ENCODE measurements around the gene RNF145. TPM values are rescaled to one million over a fixed set of nuclear protein-coding genes. Genes with fewer than 3 reads are reported as not detected.

Gene RNF145
- total and polyA plus RNA-seq, 10 of the 15 experiments (the other 5 are each of a cell fraction or from before 2014, with no cell fraction given): 9.7 to 58.1 (median 38.2) TPM

GRCh38 chr5:159244163-159244562 lies 34.8 kb upstream of the RNF145 start:
- Histone ChIP-seq H3K4me2 (ENCODE audit: control insufficient read depth, insufficient read depth) (no peak overlapping the region), H2AFZ (ENCODE audit: control insufficient read depth, low read depth, low read length) (no peak overlapping the region), H3K4me3 (no peak overlapping the region), H4K20me1 (ENCODE audit: control insufficient read depth, insufficient read depth) (no peaks in the 10 kb centered on the region), H3K9me3 (replicated peaks; ENCODE audit: control insufficient read depth, insufficient read depth, low read length) (no peaks in the 10 kb centered on the region), H3K9ac (ENCODE audit: control insufficient read depth, insufficient read depth, low read length) (no peak overlapping the region), H3K36me3 (ENCODE audit: control insufficient read depth in 2 of 2, insufficient read depth in 2 of 2, low read length in 1 of 2) (no peaks in the 10 kb centered on the region), H3K79me2 (ENCODE audit: control insufficient read depth, insufficient read depth, low read length) (no peaks in the 10 kb centered on the region), H3K27ac (ENCODE audit: control insufficient read depth, insufficient read depth) (no peak overlapping the region), H3K4me1 (ENCODE audit: control insufficient read depth, insufficient read depth, low read length) (no peaks in the 10 kb centered on the region), H3K27me3 (replicated peaks in 1 of 2; ENCODE audit: control insufficient read depth in 2 of 2, insufficient read depth in 2 of 2, low read length in 1 of 2) (no peaks in the 10 kb centered on the region)
- POLR2A ChIA-PET: no interaction called here
- no TSS peak for BruUV-seq (replicated peaks)
- FAIRE-seq (no peak), DNase-seq (ENCODE audit: low read depth, low spot score) (no peak), ATAC-seq (no peak)
- 34% methylated on average over 3 of the region's 3 CpGs for whole genome bisulfite sequencing (ENCODE audit: insufficient coverage, insufficient replicate concordance, low lambda C conversion rate, missing lambda C conversion rate)
- intact Hi-C loops (cut with micrococcal nuclease; ENCODE audit: unreplicated experiment): no loop called here
- CTCF ChIA-PET: no interaction called here
- in situ Hi-C loops (cut with MboI): no loop called here
- RAD21 ChIA-PET (ENCODE audit: unreplicated experiment): interaction anchor here (1.3 kb wide), 1 partner anchor 87 kb away, joined by 4 read pairs; no protein-coding TSS in a partner anchor
- TF ChIP-seq PAX8 (IDR thresholded peaks at IDR 0.05) (no peak), RFX5 (IDR thresholded peaks at IDR 0.05; ENCODE audit: low read depth, low read length) (peak; percentile 80)
- SMC1A ChIA-PET (ENCODE audit: uncharacterized antibody, unreplicated experiment): interaction anchor here (1.6 kb wide), 1 partner anchor 13 kb away, joined by 3 read pairs; no protein-coding TSS in a partner anchor

GRCh38 chr5:159243385-159243784 lies 34.0 kb upstream of the RNF145 start:
- no peak for TF ChIP-seq DPF2 (IDR thresholded peaks at IDR 0.05)
- TF ChIP-seq HDGF (IDR thresholded peaks at IDR 0.05): no peak
- TF ChIP-seq WRNIP1 (IDR thresholded peaks at IDR 0.05; ENCODE audit: borderline replicate concordance, low read depth, low read length): no peak
- TF ChIP-seq NBN (IDR thresholded peaks at IDR 0.05): no peak
- H3K79me2 ChIP-seq (ENCODE audit: control insufficient read depth, insufficient read depth, low read length): no peaks in the 10 kb centered on the region
- no peaks in the 10 kb centered on the region for H3K9me3 ChIP-seq (replicated peaks; ENCODE audit: control insufficient read depth, insufficient read depth, low read length)
- ChIA-PET POLR2A (no interaction called here), RAD21 (ENCODE audit: unreplicated experiment) (no interaction called here), CTCF (interaction anchor here (0.6 kb wide), 2 partner anchors 1346 to 1386 kb away, joined by 3 read pairs; no protein-coding TSS in a partner anchor), SMC1A (ENCODE audit: uncharacterized antibody, unreplicated experiment) (interaction anchor here (0.8 to 1.5 kb wide), 2 partner anchors 9 to 17 kb away, joined by 4 to 6 read pairs; no protein-coding TSS in a partner anchor)
- intact Hi-C loops (cut with micrococcal nuclease; ENCODE audit: unreplicated experiment): no loop called here
- ATAC-seq (no peak), FAIRE-seq (no peak), DNase-seq (ENCODE audit: low read depth, low spot score) (no peak)
- H3K4me1 ChIP-seq (ENCODE audit: control insufficient read depth, insufficient read depth, low read length): no peaks in the 10 kb centered on the region
- no peak overlapping the region for H3K27ac ChIP-seq (ENCODE audit: control insufficient read depth, insufficient read depth)
- BruUV-seq (replicated peaks): no TSS peak
- no peaks in the 10 kb centered on the region for H3K36me3 ChIP-seq (ENCODE audit: control insufficient read depth in 2 of 2, insufficient read depth in 2 of 2, low read length in 1 of 2)
- H3K9ac ChIP-seq (ENCODE audit: control insufficient read depth, insufficient read depth, low read length): no peak overlapping the region
- H3K4me2 ChIP-seq (ENCODE audit: control insufficient read depth, insufficient read depth): no peak overlapping the region
- in situ Hi-C loops (cut with MboI): no loop called here
- H3K27me3 ChIP-seq (replicated peaks in 1 of 2; ENCODE audit: control insufficient read depth in 2 of 2, insufficient read depth in 2 of 2, low read length in 1 of 2): no peaks in the 10 kb centered on the region
- no peak overlapping the region for H2AFZ ChIP-seq (ENCODE audit: control insufficient read depth, low read depth, low read length)
- H3K4me3 ChIP-seq: no peak overlapping the region
- no peaks in the 10 kb centered on the region for H4K20me1 ChIP-seq (ENCODE audit: control insufficient read depth, insufficient read depth)
